RWPE2 (cell line): Measurements from ENCODE around the gene KCNMA1.

Source experiments
- ATAC-seq: fragments of 200-7000 bp; cut with Tn5 transposase; 3 replicates; pipeline ENCODE4 v1.9.1; 2021; ENCODE audit warnings: low read depth
- DNase-seq: peaks from one replicate; pipeline ENCODE4 v3.0.0-alpha.2; 2020; ENCODE audit warnings: low spot score
- H3K27ac ChIP-seq: fragments of 450-650 bp; 2 replicates; pipeline ENCODE4 v1.5.1; 2017; ENCODE audit warnings: mild to moderate bottlenecking; ENCODE audit not compliant: poor library complexity, severe bottlenecking
- H3K27me3 ChIP-seq: fragments of 250-450 bp; sonication (Bioruptor Pico); 2 replicates; pipeline ENCODE4 v1.5.1; 2021; ENCODE audit warnings: mild to moderate bottlenecking, moderate library complexity; ENCODE audit not compliant: insufficient read depth, poor library complexity, severe bottlenecking
- H3K36me3 ChIP-seq: fragments of 250-450 bp; sonication (Bioruptor Pico); 2 replicates; pipeline ENCODE4 v1.5.1; 2020; ENCODE audit warnings: low read depth, mild to moderate bottlenecking, moderate library complexity
- H3K4me1 ChIP-seq: fragments of 250-450 bp; sonication (Bioruptor Pico); 2 replicates; pipeline ENCODE4 v1.5.1; 2021; ENCODE audit warnings: mild to moderate bottlenecking, moderate library complexity; ENCODE audit not compliant: insufficient read depth, poor library complexity, severe bottlenecking
- H3K4me3 ChIP-seq: fragments of 250-450 bp; sonication (Bioruptor Pico); 2 replicates; pipeline ENCODE4 v1.5.1; 2021; ENCODE audit warnings: mild to moderate bottlenecking, moderate library complexity; ENCODE audit not compliant: severe bottlenecking
- H3K9me3 ChIP-seq: fragments of 250-450 bp; sonication (Bioruptor Pico); 2 replicates; pipeline ENCODE4 v1.5.1; 2021; ENCODE audit warnings: mild to moderate bottlenecking, moderate library complexity; ENCODE audit not compliant: severe bottlenecking
- CTCF ChIP-seq: fragments of 450-650 bp; IDR thresholded peaks from one replicate; pipeline ENCODE4 v1.5.1; 2017; ENCODE audit warnings: mild to moderate bottlenecking, moderate library complexity; ENCODE audit not compliant: poor library complexity, severe bottlenecking

Gene KCNMA1

DNA sequence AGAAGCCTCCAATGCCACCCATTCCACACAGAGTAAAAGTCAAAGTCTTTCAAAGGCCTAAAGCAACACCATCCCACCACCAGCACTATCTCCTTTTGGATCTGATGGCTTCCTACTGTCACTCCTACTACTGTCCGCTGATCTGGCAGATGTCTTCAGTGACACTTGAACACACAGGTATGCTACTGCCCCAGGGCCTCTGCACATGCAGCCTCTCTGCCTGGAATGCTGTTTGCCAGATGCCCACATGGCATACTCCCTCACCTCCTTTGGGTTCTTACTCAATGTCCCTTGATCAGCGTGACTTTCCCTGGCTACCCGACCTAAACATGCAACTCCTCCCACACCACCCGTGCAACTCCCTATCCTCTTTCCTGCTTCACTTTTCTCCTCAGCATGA, 512.4 kb downstream of the KCNMA1 start:
- no peak overlapping the region for H3K27ac ChIP-seq
- DNase-seq (no peak), ATAC-seq (no peak)
- H3K4me1 ChIP-seq = no peaks in the 10 kb centered on the region
- H3K27me3 ChIP-seq = no peaks in the 10 kb centered on the region
- H3K4me3 ChIP-seq = no peak overlapping the region
- no peaks in the 10 kb centered on the region for H3K9me3 ChIP-seq
- no peak for TF ChIP-seq CTCF
- H3K36me3 ChIP-seq = no peaks in the 10 kb centered on the region

GRCh38 chr10:77123330-77123729, 514.3 kb downstream of the KCNMA1 start:
- no peak for ATAC-seq
- Histone ChIP-seq H3K27me3 (no peaks in the 10 kb centered on the region), H3K4me3 (no peak overlapping the region), H3K36me3 (no peaks in the 10 kb centered on the region), H3K9me3 (no peaks in the 10 kb centered on the region), H3K27ac (no peak overlapping the region), H3K4me1 (no peaks in the 10 kb centered on the region)
- no peak for DNase-seq
- no peak for TF ChIP-seq CTCF

DNA sequence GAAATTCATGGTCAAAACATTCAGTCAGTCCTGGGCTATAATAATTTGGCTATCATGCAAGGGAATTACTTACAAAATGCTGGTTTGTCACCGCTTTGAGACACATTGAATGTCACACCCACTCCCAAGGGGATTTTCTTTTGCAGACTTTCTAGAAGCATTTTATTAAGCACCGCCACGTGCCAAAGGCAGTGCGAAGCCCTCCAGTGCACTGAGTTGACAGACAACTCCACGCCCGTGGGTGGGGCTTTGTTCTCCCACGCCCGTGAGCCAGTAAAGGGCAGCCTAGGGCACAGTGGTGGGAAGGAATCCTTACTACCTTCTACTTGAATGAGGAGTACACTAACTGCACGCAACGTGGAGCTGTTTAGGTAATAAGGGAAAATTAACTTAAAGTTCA, 515.8 kb downstream of the KCNMA1 start:
- Histone ChIP-seq H3K4me1 (peaks cover 4% of the 10 kb centered on the region), H3K36me3 (no peaks in the 10 kb centered on the region), H3K9me3 (no peaks in the 10 kb centered on the region), H3K27ac (no peak overlapping the region), H3K27me3 (no peaks in the 10 kb centered on the region), H3K4me3 (no peak overlapping the region)
- TF ChIP-seq CTCF = no peak
- DNase-seq = no peak
- ATAC-seq = no peak

- ATAC-seq (no peak), DNase-seq (no peak)
- no peak overlapping the region for H3K27ac ChIP-seq
- no peak for TF ChIP-seq CTCF
- H3K4me1 ChIP-seq = peaks cover 5% of the 10 kb centered on the region
- no peaks in the 10 kb centered on the region for H3K9me3 ChIP-seq
- no peak overlapping the region for H3K4me3 ChIP-seq
- no peaks in the 10 kb centered on the region for H3K27me3 ChIP-seq
- no peaks in the 10 kb centered on the region for H3K36me3 ChIP-seq
Observed at GRCh38 chr10:77120666-77121376, 516.8 kb downstream of the KCNMA1 start.

- peaks cover 5% of the 10 kb centered on the region for H3K4me1 ChIP-seq
- no peak for TF ChIP-seq CTCF
- DNase-seq (no peak), ATAC-seq (no peak)
- H3K27ac ChIP-seq = no peak overlapping the region
- H3K4me3 ChIP-seq = no peak overlapping the region
- H3K36me3 ChIP-seq = no peaks in the 10 kb centered on the region
- no peaks in the 10 kb centered on the region for H3K9me3 ChIP-seq
- no peaks in the 10 kb centered on the region for H3K27me3 ChIP-seq
Observed at GRCh38 chr10:77120012-77120411, 517.6 kb downstream of the KCNMA1 start.
